HAP-1 (cell line): ENCODE data around the gene GLRA2.

ENCODE experiments used
- DNase-seq, 2 experiments: peaks; one replicate each; pipeline ENCODE4 v3.0.0-alpha.2; 2016 to 2020; ENCODE audit warnings: low spot score in 2 of 2
- H3K27me3 ChIP-seq: fragments of 250-450 bp; sonication (Bioruptor Pico); 2 replicates; pipeline ENCODE4 v1.5.1; 2020; ENCODE audit warnings: low read depth, mild to moderate bottlenecking, moderate library complexity
- H3K36me3 ChIP-seq: fragments of 250-450 bp; sonication (Bioruptor Pico); replicated peaks from 2 replicates; pipeline ENCODE4 v1.5.1; 2020; ENCODE audit warnings: mild to moderate bottlenecking
- H3K4me1 ChIP-seq: fragments of 250-450 bp; sonication (Bioruptor Pico); 2 replicates; pipeline ENCODE4 v1.5.1; 2020; ENCODE audit warnings: mild to moderate bottlenecking
- H3K4me3 ChIP-seq: fragments of 250-450 bp; sonication (Bioruptor Pico); 2 replicates; pipeline ENCODE4 v1.5.1; 2020; ENCODE audit warnings: mild to moderate bottlenecking, moderate library complexity
- H3K9me3 ChIP-seq: fragments of 250-450 bp; sonication (Bioruptor Pico); 2 replicates; pipeline ENCODE4 v1.5.1; 2020; ENCODE audit warnings: mild to moderate bottlenecking, moderate library complexity
- in situ Hi-C: fragments of 300-500 bp; cut with MboI; formaldehyde crosslinking; loops from 3 replicates; pipeline ENCODE4 v1.14.3; 2020; ENCODE audit warnings: low sequenced_read_pairs, inconsistent platforms, mixed read lengths

Gene GLRA2

GRCh38 chrX:14529290-14529989 lies at the start of gene GLRA2:
GLRA2 (plus strand) TSS chrX:14529536; CDS start chrX:14530058, 522 bp downstream.
- H3K4me1 ChIP-seq, result no peaks in the 10 kb centered on the region
- no peak within 1 kb of the TSS for H3K4me3 ChIP-seq
- no peaks in the 10 kb centered on the region for H3K9me3 ChIP-seq
- no peaks in the 10 kb centered on the region for H3K27me3 ChIP-seq
- H3K36me3 ChIP-seq, result no peaks in the 10 kb centered on the region
- in situ Hi-C loops, result loop anchor here (10.0 kb wide), 1 partner anchor 435 kb away; no protein-coding TSS in a partner anchor
- DNase-seq, result peak; percentile 6 to 34

DNA sequence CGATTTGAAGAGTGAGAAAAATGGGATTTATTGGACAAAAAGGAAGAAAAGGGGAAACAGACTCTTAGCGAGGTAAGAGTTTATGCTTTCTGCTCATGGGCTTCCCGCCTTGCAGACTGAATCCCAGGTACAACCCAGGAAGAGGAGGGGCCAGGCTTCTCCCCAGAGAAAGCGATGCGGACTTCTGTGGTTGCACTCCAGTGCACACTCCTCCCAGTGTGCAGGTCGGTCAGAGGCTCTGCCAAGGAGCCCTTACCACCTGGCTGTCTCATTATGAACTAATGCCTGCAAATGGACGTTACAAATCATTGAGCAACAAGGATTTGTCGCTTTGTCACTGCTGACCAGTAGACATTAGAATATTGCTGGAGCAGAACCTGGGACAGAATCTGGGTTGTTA lies 39.9 kb upstream of the GLRA2 start:
- Histone ChIP-seq H3K4me1 (no peaks in the 10 kb centered on the region), H3K9me3 (no peaks in the 10 kb centered on the region), H3K27me3 (no peaks in the 10 kb centered on the region), H3K4me3 (no peak overlapping the region), H3K36me3 (no peaks in the 10 kb centered on the region)
- in situ Hi-C loops, result no loop called here
- no peak for DNase-seq

GRCh38 chrX:14491689-14492088 lies 37.6 kb upstream of the GLRA2 start:
- no peak overlapping the region for H3K4me3 ChIP-seq
- no peak for DNase-seq
- no peaks in the 10 kb centered on the region for H3K36me3 ChIP-seq
- in situ Hi-C loops, result no loop called here
- H3K4me1 ChIP-seq, result no peaks in the 10 kb centered on the region
- H3K9me3 ChIP-seq, result no peaks in the 10 kb centered on the region
- no peaks in the 10 kb centered on the region for H3K27me3 ChIP-seq

DNA sequence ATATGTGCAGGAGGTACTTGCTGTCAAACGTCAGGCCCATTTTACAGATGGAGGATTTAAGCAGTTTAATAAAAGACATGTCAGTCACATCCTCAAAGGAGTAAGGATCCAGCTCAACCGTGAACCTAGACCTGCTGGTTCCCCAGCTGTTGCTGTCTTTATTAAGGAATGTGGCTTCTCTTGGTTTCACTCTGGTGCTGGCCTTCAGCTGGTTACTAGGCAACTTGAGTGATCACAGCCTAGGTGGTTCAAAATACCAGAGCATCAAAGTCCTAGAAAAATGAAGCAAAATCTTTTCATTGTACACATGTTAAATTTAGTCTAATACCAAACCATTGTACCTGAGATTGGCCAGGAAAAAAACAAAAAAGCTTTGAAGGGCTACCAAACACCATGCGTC lies 32.7 kb upstream of the GLRA2 start:
- no peaks in the 10 kb centered on the region for H3K9me3 ChIP-seq
- H3K27me3 ChIP-seq, result no peaks in the 10 kb centered on the region
- in situ Hi-C loops, result no loop called here
- H3K36me3 ChIP-seq, result no peaks in the 10 kb centered on the region
- H3K4me3 ChIP-seq, result no peak overlapping the region
- DNase-seq, result no peak
- no peaks in the 10 kb centered on the region for H3K4me1 ChIP-seq

DNA sequence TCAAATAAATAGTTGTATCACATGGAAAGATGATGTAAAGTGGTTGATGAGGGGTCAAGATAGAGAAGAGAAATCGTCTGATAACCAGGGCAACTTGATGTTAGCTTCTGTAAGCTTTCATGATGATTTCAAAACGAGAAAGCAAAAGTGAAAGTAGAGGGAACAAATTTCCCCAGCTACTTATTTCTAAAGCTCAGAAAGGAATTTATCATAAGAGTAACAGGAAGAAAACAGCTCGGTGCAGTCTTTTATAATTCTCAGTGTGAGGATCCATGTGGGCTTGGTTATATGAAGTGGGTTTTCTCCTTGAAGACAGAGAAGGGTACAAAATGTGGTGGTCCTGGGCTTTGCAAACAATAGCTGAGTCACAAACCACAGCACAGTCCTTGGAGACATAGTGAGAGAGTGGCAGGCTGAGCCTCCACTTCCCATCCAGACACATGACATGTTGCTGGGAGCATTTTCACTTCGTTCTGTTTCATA lies 32.1 kb upstream of the GLRA2 start:
- no peak overlapping the region for H3K4me3 ChIP-seq
- H3K27me3 ChIP-seq, result no peaks in the 10 kb centered on the region
- DNase-seq, result no peak
- in situ Hi-C loops, result no loop called here
- no peaks in the 10 kb centered on the region for H3K36me3 ChIP-seq
- H3K4me1 ChIP-seq, result no peaks in the 10 kb centered on the region
- H3K9me3 ChIP-seq, result no peaks in the 10 kb centered on the region

- in situ Hi-C loops, result no loop called here
- Histone ChIP-seq H3K9me3 (no peaks in the 10 kb centered on the region), H3K27me3 (no peaks in the 10 kb centered on the region), H3K36me3 (no peaks in the 10 kb centered on the region), H3K4me1 (no peaks in the 10 kb centered on the region), H3K4me3 (no peak overlapping the region)
- no peak for DNase-seq
Observed at GRCh38 chrX:14501327-14501726, 28.0 kb upstream of the GLRA2 start.

GRCh38 chrX:14504960-14505538 lies 24.3 kb upstream of the GLRA2 start:
- in situ Hi-C loops, result no loop called here
- no peaks in the 10 kb centered on the region for H3K4me1 ChIP-seq
- H3K9me3 ChIP-seq, result no peaks in the 10 kb centered on the region
- no peaks in the 10 kb centered on the region for H3K36me3 ChIP-seq
- H3K27me3 ChIP-seq, result no peaks in the 10 kb centered on the region
- no peak for DNase-seq
- H3K4me3 ChIP-seq, result no peak overlapping the region

GRCh38 chrX:14505648-14506047 lies 23.7 kb upstream of the GLRA2 start:
- no peak for DNase-seq
- Histone ChIP-seq H3K9me3 (no peaks in the 10 kb centered on the region), H3K36me3 (no peaks in the 10 kb centered on the region), H3K4me3 (no peak overlapping the region), H3K27me3 (no peaks in the 10 kb centered on the region), H3K4me1 (no peaks in the 10 kb centered on the region)
- in situ Hi-C loops, result no loop called here

DNA sequence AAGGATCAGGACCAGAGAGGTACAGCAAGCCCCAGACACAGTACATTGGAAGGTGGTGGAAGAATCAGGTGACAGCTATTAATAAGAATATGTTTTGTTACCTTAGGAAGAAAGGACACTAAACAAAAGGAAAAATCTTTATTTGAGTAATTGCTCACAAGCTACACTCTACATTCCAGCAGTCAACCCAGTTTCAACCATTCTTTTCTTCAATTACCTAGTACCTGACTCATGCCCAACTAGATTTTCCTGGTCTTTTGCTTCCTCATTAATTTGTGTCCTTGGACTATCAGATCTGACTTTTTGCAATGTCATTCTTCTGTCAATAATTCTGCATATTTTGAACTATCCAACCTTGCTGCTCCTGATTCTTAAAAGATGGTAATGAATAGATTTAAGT lies 22.5 kb upstream of the GLRA2 start:
- H3K9me3 ChIP-seq, result no peaks in the 10 kb centered on the region

GRCh38 chrX:14508025-14508690 lies 21.2 kb upstream of the GLRA2 start:
- in situ Hi-C loops, result no loop called here
- Histone ChIP-seq H3K36me3 (no peaks in the 10 kb centered on the region), H3K4me1 (no peaks in the 10 kb centered on the region), H3K4me3 (no peak overlapping the region), H3K27me3 (no peaks in the 10 kb centered on the region), H3K9me3 (no peaks in the 10 kb centered on the region)
- no peak for DNase-seq

More for the DNA sequence above, 22.5 kb upstream of the GLRA2 start:
- Histone ChIP-seq H3K4me3 (no peak overlapping the region), H3K27me3 (no peaks in the 10 kb centered on the region), H3K4me1 (no peaks in the 10 kb centered on the region), H3K36me3 (no peaks in the 10 kb centered on the region)
- DNase-seq, result no peak
- in situ Hi-C loops, result no loop called here

DNA sequence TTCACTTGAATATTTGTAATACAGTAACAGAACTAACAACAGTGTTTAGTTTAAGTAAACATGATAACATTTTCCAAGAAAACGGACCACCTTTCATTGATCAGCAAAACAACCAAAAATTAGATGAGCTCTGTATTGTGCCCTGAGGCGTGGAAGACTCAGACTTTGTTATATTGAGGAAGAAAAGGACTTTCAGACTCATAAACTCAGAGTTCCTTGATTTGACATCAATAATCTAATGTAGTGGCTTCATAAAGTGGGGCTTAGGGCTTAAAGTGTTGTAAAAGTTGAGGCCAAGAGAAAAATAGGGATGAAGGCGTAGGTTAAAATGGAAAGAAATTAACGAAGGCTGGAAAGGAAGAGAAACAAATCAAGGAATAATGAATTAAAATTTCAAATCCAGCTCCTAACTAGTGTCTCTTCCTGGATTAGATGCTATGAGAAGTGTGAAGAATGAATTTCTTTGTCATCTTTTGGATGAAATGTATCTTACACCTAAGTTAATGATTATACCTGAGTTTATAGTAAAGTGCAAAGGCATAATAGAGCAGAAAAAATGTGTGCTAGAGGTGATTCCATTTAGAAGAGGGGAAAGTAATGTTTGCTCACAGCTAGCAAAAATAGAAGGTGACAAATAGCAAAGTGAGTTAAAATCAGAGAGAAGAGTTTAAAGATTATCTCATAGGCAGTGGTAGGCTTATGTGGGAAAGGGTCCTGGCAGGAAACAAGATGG lies 19.8 kb upstream of the GLRA2 start:
- Histone ChIP-seq H3K36me3 (no peaks in the 10 kb centered on the region), H3K9me3 (no peaks in the 10 kb centered on the region), H3K27me3 (no peaks in the 10 kb centered on the region), H3K4me3 (no peak overlapping the region), H3K4me1 (no peaks in the 10 kb centered on the region)
- no peak for DNase-seq
- in situ Hi-C loops, result no loop called here

DNA sequence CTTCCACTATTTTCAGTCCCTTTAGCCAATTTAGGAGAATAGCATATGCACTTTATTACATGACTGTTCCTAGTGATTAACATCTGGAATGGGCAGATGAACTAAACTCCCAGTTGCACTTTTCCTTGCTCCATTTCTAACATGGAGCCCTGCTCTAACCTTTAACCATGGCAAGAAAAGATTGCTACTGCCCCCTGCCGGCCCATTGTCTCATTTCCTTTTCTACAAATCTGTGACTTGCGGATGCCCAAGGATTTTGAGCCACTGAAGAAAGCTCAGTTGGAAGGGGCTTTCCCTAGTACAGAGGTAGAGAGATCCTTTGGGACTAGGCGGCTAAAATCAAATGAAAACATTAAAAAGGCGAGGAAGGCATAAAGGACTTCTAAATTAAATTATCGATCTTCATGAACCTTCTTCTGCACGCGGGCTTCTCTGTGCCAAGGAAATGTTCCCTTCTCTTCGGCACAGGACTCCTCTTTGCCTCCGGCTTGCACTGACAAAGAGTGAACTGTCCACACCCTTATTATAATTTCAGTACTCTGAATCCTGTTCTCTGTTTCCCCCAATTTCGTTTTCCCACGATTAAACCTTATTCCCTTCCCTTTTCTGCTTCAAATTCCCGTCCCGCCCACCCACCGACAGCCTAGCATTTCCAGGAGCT lies 577 bp upstream of the GLRA2 start:
- in situ Hi-C loops, result loop anchor here (10.0 kb wide), 1 partner anchor 434 kb away; no protein-coding TSS in a partner anchor

DNA sequence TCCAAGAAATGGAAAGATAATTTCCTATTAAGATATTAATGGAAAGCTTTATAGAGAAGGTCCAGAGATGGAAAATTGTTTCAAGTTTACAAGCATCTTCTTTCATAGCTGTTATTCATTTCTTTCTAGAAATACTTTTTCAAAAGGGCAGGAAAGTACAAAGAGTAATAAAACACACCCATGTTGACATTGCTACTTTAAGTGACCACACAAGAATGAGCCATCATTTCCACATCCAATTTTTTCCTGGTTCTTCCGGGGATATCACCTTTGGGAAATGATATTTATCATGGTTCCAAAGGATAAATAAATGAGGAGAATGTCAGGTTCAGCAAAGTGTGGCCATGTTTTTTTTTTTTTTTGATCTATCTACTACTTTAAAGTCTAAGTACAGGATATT lies 4.5 kb downstream of the GLRA2 start:
- Histone ChIP-seq H3K9me3 (no peaks in the 10 kb centered on the region), H3K4me3 (no peak overlapping the region), H3K27me3 (no peaks in the 10 kb centered on the region), H3K36me3 (no peaks in the 10 kb centered on the region), H3K4me1 (no peaks in the 10 kb centered on the region)
- no peak for DNase-seq
- in situ Hi-C loops, result no loop called here

More for the DNA sequence above, 577 bp upstream of the GLRA2 start:
- Histone ChIP-seq H3K4me3 (no peak overlapping the region), H3K9me3 (no peaks in the 10 kb centered on the region), H3K36me3 (no peaks in the 10 kb centered on the region), H3K27me3 (no peaks in the 10 kb centered on the region), H3K4me1 (no peaks in the 10 kb centered on the region)
- DNase-seq, result peak; percentile 41 to 83
